ENCODE results near the gene SLC51A. TPM values are rescaled to one million over a fixed set of nuclear protein-coding genes. Genes with fewer than 3 reads are reported as not detected.
A peak's percentile ranks its signal among the peaks of the same experiment; 100 is the strongest.

The SLC51A gene
- total and polyA plus RNA-seq, 2 of the 8 experiments (the other 6 are each of a cell fraction or from before 2014, with no cell fraction given) = 6.3 to 9.8 TPM

- Histone ChIP-seq H3K36me3 (ENCODE audit: control insufficient read depth in 2 of 4, insufficient read depth in 4 of 4, low read length in 3 of 4) (no peaks in the 10 kb centered on the region), H4K20me1 (replicated peaks in 1 of 2; ENCODE audit: control insufficient read depth in 1 of 2, insufficient read depth in 2 of 2, low read length in 2 of 2) (peaks cover 0 to 2% of the 10 kb centered on the region in 2 experiments), H3K14ac (ENCODE audit: insufficient read length) (no peak overlapping the region), H3K4me1 (replicated peaks in 1 of 4; ENCODE audit: control insufficient read depth in 3 of 4, insufficient read depth in 4 of 4, low read length in 3 of 4) (peaks cover 0 to 8% (median 1%) of the 10 kb centered on the region in 4 experiments; a peak in 3 of 7 replicates), H3K79me1 (ENCODE audit: low read depth, low read length) (no peaks in the 10 kb centered on the region), H3K4me2 (ENCODE audit: insufficient read depth in 1 of 2, low read depth in 2 of 2, low read length in 2 of 2) (no peak overlapping the region), H3K9me3 (ENCODE audit: insufficient read depth in 2 of 2, low read depth in 1 of 2, low read length in 1 of 2) (no peaks in the 10 kb centered on the region), H4K91ac (replicated peaks; ENCODE audit: insufficient read length, low read length) (no peak overlapping the region), H3K4ac (replicated peaks; ENCODE audit: insufficient read length, low read depth, low read length) (peak overlapping the region; percentile 27), H3K27ac (ENCODE audit: low read depth, low read length) (peak overlapping the region; percentile 38; the same call in 1 of the 2 replicates), H2BK12ac (ENCODE audit: low read depth, low read length) (peak overlapping the region; percentile 68; the same call in 1 of the 2 replicates), H2BK120ac (replicated peaks; ENCODE audit: low read depth, low read length) (no peak overlapping the region), H3K27me3 (replicated peaks in 1 of 4; ENCODE audit: control insufficient read depth in 3 of 4, extremely low read depth in 1 of 4, insufficient read depth in 3 of 4, low read length in 3 of 4) (no peaks in the 10 kb centered on the region), H2BK5ac (ENCODE audit: low read depth, low read length) (peak overlapping the region; percentile 44), H3K4me3 (ENCODE audit: extremely low read depth in 1 of 4, insufficient read depth in 2 of 4, low read depth in 3 of 4, low read length in 4 of 4) (no peak overlapping the region), H3K18ac (ENCODE audit: extremely low read depth, low read length) (peak overlapping the region; percentile 83; the same call in 1 of the 2 replicates), H3K56ac (replicated peaks; ENCODE audit: insufficient read length, low read depth, low read length) (no peak overlapping the region), H2AK5ac (ENCODE audit: low read depth, low read length) (peak overlapping the region; percentile 72; the same call in 1 of the 2 replicates), H3K23ac (ENCODE audit: insufficient read length) (no peak overlapping the region), H4K8ac (ENCODE audit: extremely low read depth, insufficient read depth, low read length) (no peak overlapping the region), H3K23me2 (ENCODE audit: low read depth, low read length) (no peaks in the 10 kb centered on the region), H3K79me2 (ENCODE audit: control insufficient read depth in 1 of 2, insufficient read depth in 2 of 2, low read length in 2 of 2) (no peaks in the 10 kb centered on the region), H2AFZ (ENCODE audit: low read length) (no peak overlapping the region), H2BK15ac (ENCODE audit: low read length) (0 out of 2 replicates have a peak overlapping the region, but pooled peaks have one; percentile 72), H4K5ac (ENCODE audit: insufficient read length, low read depth, low read length) (no peak overlapping the region), H3K9ac (replicated peaks in 1 of 4; ENCODE audit: extremely low read depth in 1 of 4, low read depth in 3 of 4, low read length in 3 of 4) (no peak overlapping the region), H2BK20ac (ENCODE audit: low read length) (no peak overlapping the region)
- ChIA-PET POLR2A (ENCODE audit: partially characterized antibody) (interaction anchor here (1.0 to 1.2 kb wide), 2 partner anchors 113 to 129 kb away, joined by 3 to 11 read pairs; partner anchors contain the start of gene TFRC), CTCF (ENCODE audit: partially characterized antibody) (interaction anchor here (1.1 to 11.5 kb wide), 5 partner anchors 13 to 171 kb away, joined by 4 to 299 read pairs (median 11); no protein-coding TSS in a partner anchor)
- no peak for DNase-seq (ENCODE audit: low read depth in 1 of 2, low spot score in 2 of 2)
- no peak for FAIRE-seq
- 95% methylated on average over 15 of the region's 15 CpGs; no CpG with 5 or more reads in 1 of the 2 experiments for WGBS, 2 experiments (ENCODE audit: extremely low coverage in 1 of 2, insufficient coverage in 1 of 2, insufficient read length in 1 of 2, insufficient replicate concordance in 2 of 2, low coverage in 1 of 2, low lambda C conversion rate in 2 of 2, missing lambda C conversion rate in 1 of 2)
- TF ChIP-seq CREB1 (IDR thresholded peaks at IDR 0.05) (no peak), CTCF (IDR thresholded peaks at IDR 0.05; ENCODE audit: control extremely low read depth in 1 of 3, insufficient read depth in 1 of 3, low read depth in 1 of 3, low read length in 3 of 3) (no peak), ATF3 (IDR thresholded peaks at IDR 0.05; ENCODE audit: insufficient read depth, low read depth, low read length) (no peak), SIX5 (IDR thresholded peaks at IDR 0.05; ENCODE audit: low read depth, low read length) (no peak), SIRT6 (IDR thresholded peaks at IDR 0.05; ENCODE audit: low read length) (no peak), E2F6 (IDR thresholded peaks at IDR 0.05) (no peak), RNF2 (IDR thresholded peaks at IDR 0.05; ENCODE audit: borderline replicate concordance, low read depth, low read length, missing control alignments, poor library complexity, severe bottlenecking) (no peak), NRF1 (IDR thresholded peaks at IDR 0.05; ENCODE audit: low read depth, low read length) (no peak)
Measured at GRCh38 chr3:196193133-196193735, 23.1 kb upstream of the SLC51A start.
